ENCODE results near the gene PHLPP1.

The PHLPP1 gene

GRCh38 chr18:62682371-62682770, 33.0 kb upstream of the PHLPP1 start:
- no peaks in the 10 kb centered on the region for H3K9me3 ChIP-seq
- no peak overlapping the region for H3K4me3 ChIP-seq (ENCODE audit: low read depth in 1 of 2, low read length in 1 of 2)
- H3K27me3 ChIP-seq = no peaks in the 10 kb centered on the region
- H3K4me1 ChIP-seq (ENCODE audit: control insufficient read depth in 1 of 2, insufficient read depth in 1 of 2, low read depth in 1 of 2, low read length in 1 of 2) = no peaks in the 10 kb centered on the region
- no peak overlapping the region for H3K27ac ChIP-seq
- TF ChIP-seq, protein P1, sequence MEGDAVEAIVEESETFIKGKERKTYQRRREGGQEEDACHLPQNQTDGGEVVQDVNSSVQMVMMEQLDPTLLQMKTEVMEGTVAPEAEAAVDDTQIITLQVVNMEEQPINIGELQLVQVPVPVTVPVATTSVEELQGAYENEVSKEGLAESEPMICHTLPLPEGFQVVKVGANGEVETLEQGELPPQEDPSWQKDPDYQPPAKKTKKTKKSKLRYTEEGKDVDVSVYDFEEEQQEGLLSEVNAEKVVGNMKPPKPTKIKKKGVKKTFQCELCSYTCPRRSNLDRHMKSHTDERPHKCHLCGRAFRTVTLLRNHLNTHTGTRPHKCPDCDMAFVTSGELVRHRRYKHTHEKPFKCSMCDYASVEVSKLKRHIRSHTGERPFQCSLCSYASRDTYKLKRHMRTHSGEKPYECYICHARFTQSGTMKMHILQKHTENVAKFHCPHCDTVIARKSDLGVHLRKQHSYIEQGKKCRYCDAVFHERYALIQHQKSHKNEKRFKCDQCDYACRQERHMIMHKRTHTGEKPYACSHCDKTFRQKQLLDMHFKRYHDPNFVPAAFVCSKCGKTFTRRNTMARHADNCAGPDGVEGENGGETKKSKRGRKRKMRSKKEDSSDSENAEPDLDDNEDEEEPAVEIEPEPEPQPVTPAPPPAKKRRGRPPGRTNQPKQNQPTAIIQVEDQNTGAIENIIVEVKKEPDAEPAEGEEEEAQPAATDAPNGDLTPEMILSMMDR (IDR thresholded peaks at IDR 0.05) = no peak
- no peaks in the 10 kb centered on the region for H3K36me3 ChIP-seq

DNA sequence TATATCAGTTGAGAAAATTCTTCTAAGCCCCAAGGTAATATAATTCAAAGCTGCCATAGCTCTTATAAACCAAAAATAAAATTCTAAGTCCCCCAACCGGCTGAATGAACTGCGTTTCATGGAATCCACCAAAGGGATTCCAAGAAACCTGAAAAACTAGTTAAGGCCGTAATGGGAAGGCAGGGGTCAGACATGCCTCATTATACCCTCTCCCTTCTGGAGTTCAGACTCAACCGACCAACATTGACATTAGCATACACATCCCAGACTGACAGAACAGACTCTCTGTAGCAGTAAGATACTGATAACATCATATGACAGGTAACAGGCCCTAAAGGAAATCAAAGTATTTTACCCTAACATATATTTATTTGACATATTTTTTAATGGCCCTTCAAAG, 31.4 kb upstream of the PHLPP1 start:
- no peak overlapping the region for H3K4me3 ChIP-seq (ENCODE audit: low read depth in 1 of 2, low read length in 1 of 2)
- H3K27ac ChIP-seq = no peak overlapping the region
- no peaks in the 10 kb centered on the region for H3K27me3 ChIP-seq
- TF ChIP-seq, protein P1 (IDR thresholded peaks at IDR 0.05) = no peak
- H3K4me1 ChIP-seq (ENCODE audit: control insufficient read depth in 1 of 2, insufficient read depth in 1 of 2, low read depth in 1 of 2, low read length in 1 of 2) = no peaks in the 10 kb centered on the region
- no peaks in the 10 kb centered on the region for H3K36me3 ChIP-seq
- peaks cover 12% of the 10 kb centered on the region for H3K9me3 ChIP-seq

DNA sequence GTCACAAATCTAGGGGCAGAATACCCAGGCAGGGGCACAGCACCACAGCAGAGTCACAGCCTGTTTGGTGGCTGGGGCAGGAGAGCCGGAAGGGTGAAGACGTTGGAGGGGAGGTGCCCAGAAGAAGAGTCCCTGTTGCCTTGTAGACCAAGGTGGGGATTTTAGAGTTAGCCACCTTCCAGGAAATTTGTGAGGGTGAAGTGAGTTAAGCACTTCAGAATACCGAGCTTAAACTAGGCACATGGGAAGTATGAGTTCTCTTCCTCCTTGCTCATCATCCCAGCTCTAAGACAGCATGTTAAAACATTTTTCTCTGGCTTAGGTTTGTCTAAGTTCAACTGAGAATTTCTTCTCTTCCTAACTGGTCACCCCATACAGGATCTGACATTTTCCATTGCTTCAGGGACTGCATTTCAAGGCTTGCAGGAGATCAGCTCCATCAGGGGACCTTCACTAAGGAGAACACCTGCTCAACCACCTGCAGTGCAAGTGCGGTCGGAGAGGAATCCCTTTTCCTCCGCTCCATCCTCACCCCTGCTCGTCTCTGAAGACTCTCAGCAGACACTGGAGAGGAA, 26.5 kb upstream of the PHLPP1 start:
- Histone ChIP-seq H3K27me3 (no peaks in the 10 kb centered on the region), H3K9me3 (peaks cover 17% of the 10 kb centered on the region), H3K4me1 (ENCODE audit: control insufficient read depth in 1 of 2, insufficient read depth in 1 of 2, low read depth in 1 of 2, low read length in 1 of 2) (no peaks in the 10 kb centered on the region), H3K36me3 (no peaks in the 10 kb centered on the region), H3K27ac (no peak overlapping the region), H3K4me3 (ENCODE audit: low read depth in 1 of 2, low read length in 1 of 2) (no peak overlapping the region)
- TF ChIP-seq, protein P1 (IDR thresholded peaks at IDR 0.05) = no peak

- H3K4me3 ChIP-seq (ENCODE audit: low read depth in 1 of 2, low read length in 1 of 2) = no peak overlapping the region
- H3K27me3 ChIP-seq = no peaks in the 10 kb centered on the region
- no peak overlapping the region for H3K27ac ChIP-seq
- H3K36me3 ChIP-seq = no peaks in the 10 kb centered on the region
- H3K9me3 ChIP-seq = peaks cover 17% of the 10 kb centered on the region
- no peaks in the 10 kb centered on the region for H3K4me1 ChIP-seq (ENCODE audit: control insufficient read depth in 1 of 2, insufficient read depth in 1 of 2, low read depth in 1 of 2, low read length in 1 of 2)
- TF ChIP-seq, protein P1 (IDR thresholded peaks at IDR 0.05) = no peak
Measured at GRCh38 chr18:62690236-62690815, 25.0 kb upstream of the PHLPP1 start.

GRCh38 chr18:62693659-62694058, 21.7 kb upstream of the PHLPP1 start:
- H3K9me3 ChIP-seq = peaks cover 8% of the 10 kb centered on the region
- H3K27me3 ChIP-seq = no peaks in the 10 kb centered on the region
- no peaks in the 10 kb centered on the region for H3K4me1 ChIP-seq (ENCODE audit: control insufficient read depth in 1 of 2, insufficient read depth in 1 of 2, low read depth in 1 of 2, low read length in 1 of 2)
- TF ChIP-seq, protein P1 (IDR thresholded peaks at IDR 0.05) = no peak
- no peak overlapping the region for H3K4me3 ChIP-seq (ENCODE audit: low read depth in 1 of 2, low read length in 1 of 2)
- no peak overlapping the region for H3K27ac ChIP-seq
- H3K36me3 ChIP-seq = no peaks in the 10 kb centered on the region

Data from neutrophil (primary cell).